AG08395 (cell line): ENCODE measurements around the gene PLXNA4.

ENCODE experiments used
- DNase-seq: peaks from one replicate; pipeline ENCODE4 v3.0.0; 2012; ENCODE audit warnings: mixed read lengths, low spot score

PLXNA4 gene

DNA sequence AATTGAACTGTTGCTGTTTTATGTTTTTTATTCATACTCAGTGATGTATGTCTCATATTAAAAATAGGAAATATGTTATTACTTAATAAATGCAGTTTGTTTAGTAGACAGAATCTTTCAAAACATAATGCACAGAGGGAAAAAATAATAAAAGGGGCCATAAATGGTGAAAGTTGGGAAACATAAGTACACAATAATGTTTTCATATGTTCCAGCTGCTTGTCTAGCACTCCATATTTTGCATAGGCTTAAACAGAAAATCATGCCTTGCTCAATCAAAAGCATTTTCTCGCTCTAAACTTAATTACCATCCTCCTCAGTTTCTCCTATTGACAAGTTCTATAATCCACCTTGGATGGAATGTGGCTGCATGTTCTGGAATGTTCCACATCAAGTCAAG is 333.2 kb downstream of the PLXNA4 start:
- DNase-seq, result no peak

DNA sequence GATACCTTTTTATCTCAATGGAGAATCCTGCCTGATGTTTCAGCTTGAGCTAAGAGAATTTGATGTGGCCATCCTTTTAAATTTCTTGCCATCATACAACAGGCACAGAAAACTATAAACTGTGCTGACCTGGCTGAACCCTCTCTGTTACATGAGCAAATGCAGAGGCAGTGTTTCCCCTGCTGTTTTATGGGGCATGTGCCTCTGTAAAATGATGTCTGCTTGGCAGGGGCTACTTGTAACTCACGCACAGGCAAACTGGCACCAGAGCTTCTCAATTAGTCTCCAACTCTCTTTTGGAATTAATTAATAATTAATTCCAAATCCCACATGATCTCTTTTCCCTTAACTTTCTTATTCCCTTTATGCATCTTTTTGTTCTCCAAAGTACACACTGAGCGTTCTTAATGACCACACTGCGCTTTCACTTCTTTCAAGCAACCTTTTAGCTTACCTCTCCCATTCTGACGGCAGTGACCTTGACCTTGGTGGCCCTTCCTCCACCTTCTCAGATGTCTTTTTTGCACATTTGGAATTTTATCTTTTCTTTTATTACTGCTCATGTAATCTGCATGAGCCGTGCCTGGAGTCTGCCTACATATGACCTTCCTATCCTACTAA is 334.0 kb downstream of the PLXNA4 start:
- no peak for DNase-seq

DNA sequence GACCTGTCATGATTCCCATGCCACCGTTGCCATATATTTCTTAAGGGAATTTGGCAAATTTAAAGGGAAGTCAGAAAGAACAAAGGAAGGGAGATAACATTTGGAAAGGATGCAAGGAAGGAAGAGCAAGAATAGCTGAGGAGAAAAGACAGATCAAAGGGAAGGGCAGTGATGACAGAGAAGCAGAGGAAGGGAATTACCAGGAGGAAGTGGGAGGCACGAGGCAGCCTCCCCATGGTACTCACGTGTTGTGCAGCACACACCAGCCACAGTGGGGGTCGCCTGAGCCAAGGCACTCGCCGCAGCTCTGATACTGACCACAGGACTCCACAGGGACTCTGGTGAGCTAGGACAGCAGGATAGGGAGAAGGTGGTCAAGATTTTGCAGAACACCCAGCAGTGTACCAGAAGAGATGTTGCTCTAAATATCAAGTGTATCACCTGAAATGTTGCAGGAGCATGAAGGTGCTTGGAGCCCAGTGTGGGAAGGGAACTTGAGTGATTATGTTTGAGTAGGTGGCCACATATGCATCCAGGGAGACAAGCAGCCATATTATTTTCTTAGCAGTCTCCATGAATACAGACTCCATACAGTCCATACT is 335.3 kb downstream of the PLXNA4 start:
- DNase-seq, result no peak

DNA sequence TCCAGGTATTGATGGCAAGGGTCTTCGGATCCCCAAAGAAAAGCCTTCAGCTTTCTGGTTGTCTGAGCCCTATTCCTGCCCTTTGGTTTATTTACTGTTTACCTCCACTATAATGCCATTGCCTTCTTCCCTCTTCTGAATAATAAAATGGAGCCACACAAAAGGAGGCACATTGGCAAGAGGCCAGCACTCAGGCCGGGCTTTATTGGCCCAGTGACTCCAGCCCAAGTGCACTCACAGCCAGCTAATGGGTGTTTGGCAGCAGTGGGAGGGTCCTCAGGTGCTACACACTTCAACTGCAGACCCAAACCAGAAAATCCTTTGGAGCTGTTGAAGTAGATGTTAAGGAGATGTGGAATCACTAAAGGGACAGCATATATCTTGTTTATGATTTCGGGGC is 336.0 kb downstream of the PLXNA4 start:
- no peak for DNase-seq

DNA sequence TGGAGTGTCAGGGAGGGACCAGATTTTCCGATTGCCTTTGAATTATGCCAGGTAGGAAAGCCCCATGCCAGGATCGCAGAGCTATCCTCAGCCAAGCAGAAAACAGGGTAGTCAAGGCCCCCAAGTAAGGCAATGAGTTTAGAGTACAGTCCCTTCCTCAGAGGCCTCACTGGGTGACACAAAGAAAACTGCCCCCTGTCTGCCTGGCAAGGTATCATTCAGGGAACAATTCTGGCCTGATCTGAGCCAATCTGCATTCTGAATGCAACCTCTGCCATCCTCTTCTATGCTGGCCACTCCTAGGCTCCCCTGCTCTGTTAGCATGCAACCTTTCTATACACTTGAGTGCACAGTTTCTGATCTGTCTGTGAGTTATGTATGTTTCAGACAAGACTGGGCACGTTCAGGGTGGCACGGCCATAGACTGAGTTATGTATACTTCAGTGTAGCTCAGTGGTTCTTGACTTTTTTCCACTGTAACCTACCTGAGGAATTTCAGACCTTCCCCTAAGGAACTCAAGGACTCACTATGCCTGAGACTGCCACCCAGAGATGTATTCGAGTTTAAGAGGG is 336.8 kb downstream of the PLXNA4 start:
- no peak for DNase-seq

DNA sequence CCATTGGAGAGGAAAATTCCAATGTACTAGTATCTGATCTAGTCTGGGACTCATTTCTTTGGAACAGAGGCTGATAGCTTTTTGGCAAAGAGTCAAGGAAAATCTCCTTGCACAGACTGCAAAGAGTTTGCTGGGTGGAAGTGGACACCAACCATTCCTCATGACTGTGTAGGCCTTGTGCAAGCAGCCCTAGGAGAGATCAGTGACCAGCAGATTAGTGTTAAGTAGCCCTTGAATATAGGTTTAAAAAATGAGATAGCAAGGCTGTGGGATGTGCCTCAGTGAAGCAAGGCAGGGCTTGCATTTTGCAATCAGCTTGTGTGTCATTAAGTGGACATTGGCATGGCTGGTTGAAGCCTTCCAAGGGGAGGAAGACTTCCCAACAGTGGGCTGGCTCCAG is 341.6 kb downstream of the PLXNA4 start:
- no peak for DNase-seq

DNA sequence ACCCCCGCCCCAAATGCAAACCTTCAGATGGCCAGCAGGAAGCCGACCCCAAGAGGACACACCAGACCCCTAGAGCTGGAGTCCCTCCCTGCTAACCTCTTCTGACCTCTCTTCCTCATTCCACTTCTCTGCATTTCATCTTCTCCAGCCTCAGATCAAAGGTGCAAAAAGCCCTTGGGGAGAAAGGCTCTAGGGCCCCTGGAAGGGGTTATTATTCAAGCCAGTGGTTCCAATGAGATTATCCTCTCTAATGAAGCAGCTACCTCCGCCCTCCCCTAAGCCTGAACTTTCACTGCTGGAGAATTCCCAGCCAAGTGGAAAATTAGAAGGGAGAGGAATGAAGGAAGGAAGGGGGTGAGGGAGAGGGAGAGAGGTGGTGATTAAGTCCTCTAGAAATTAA is 343.9 kb downstream of the PLXNA4 start:
- no peak for DNase-seq

DNA sequence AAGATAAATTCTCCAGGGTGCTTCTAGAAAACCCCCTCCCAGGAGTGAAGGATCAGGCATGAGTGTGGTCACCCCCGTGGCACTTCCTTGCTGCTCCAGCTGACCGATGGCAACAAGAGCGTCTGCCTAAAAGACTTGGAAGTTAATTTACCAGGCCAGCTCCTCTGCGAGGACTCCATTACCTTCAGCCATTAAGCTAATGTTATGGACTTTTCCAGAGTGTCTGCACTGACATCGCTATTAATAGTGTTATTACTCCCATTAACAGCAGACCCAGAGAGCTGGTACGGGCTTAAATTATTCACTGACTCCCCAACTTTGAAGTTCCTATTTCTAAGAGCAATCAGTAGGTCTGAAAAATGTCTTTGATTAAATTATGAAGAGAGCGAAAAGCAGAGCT is 345.8 kb downstream of the PLXNA4 start:
- no peak for DNase-seq

DNA sequence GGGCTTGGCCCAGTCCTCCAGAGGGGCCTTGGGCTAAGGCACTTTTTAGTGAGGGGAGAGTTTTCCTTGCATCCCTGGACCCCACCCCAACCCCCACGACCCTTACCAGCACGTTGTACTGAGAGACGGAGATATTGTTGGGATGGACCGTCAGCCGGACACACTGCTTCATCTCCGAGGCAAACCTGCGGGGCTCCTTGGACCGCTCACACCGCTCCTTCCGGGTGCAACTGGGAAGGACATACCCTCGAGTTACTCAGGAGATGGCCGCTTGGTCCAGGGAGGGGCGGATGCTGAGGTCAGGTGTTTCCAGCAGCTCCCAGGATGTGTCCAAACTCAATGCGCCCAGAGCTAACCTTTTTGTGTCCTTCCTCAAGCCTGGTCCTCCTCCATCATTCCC is 348.0 kb downstream of the PLXNA4 start:
- no peak for DNase-seq

DNA sequence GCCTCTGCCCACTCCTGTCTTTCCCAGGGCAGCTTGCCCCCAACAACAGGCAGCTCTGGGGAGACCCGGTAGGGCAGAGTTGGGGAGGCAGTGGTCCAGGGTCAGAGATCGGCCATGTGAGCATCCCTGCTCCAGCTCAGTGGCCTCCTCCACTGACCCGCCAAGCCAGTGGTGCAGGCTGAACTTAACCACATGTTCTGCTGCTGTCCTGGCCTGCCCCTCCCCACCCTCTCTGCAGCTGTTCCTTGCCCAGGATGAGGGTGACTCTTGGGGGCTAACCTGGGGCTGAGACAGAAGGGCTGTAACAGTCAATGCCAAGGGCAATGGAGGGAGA is 349.3 kb downstream of the PLXNA4 start:
- DNase-seq, result no peak

DNA sequence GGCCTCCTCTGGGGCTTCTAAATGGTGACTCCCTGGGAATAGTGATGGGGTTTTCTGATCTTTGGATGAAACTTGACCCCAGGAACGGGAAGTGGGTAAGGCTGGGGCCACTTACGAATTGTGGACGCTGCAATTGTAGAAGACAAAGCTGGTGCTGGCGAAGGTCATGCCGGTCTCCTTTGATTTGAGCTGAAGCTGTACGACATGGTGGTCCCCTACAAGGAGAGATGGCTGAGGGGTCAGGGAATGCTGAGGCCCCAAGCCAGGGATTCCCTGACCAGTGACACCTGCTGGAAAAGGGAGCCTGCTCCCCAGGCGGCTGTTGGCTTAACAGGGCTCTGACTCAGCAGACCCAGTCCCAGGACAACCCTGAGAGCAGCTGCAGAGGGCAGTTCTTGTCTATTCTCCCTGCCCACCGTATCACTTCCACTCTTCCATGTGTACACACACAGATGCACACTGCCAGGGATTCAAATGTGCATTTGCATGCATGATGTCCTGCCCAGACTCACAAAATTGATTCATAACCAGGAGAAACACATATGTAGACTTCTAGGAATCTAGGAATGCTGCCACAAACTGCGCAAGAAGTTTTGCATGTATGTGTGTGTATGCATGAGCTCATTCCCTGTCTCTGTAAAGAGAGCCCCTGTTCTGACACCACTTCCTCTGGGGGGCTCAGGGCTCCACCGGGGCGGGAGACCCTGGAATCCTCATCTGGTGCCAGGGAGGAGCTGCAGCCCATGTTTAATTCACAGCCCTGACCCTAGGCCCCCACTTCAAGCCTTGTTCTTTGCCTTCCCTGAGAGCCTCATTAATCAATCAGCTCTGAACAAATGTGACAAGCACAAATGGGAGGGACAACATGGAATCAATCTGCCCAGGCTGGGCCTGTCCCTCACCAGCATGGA is 350.0 kb downstream of the PLXNA4 start:
- no peak for DNase-seq

DNA sequence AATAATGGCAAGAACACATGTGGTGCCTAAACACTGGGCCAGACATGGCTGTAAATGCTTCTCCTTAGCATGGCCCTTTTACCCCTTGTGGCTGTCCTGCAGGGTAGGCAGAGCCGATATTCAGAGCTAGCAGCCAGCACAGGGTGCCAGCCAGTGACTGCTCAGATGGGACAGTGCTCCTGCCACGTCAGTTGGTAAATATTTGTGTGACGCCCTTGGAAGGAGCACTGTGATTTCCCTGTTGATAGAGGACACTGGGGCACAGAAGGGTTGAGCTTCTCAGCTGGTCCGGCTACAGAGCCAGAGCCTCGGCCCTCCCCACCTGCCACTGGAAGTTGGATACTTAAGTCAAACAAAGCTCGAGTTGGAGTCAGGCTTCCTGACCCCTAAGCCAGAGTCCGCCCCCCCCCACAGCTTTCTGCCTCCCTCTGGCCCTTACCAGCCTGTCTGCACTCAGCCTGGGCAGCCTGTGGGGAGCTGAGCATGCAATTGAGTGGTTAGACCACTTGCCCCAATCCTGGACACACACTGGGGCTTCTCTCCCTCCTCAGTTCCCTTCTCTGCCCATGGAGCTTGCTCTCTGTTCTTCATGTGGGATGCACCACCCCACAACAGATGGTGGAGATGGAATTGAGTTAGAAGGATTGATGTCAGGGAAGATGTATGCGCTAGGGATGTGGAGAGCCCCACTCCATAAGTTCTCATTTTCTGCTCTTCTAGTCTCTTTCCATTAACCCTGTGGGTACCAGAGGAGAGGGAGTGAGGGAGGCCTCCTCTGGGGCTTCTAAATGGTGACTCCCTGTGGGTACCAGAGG is 350.8 kb downstream of the PLXNA4 start:
- DNase-seq, result no peak

DNA sequence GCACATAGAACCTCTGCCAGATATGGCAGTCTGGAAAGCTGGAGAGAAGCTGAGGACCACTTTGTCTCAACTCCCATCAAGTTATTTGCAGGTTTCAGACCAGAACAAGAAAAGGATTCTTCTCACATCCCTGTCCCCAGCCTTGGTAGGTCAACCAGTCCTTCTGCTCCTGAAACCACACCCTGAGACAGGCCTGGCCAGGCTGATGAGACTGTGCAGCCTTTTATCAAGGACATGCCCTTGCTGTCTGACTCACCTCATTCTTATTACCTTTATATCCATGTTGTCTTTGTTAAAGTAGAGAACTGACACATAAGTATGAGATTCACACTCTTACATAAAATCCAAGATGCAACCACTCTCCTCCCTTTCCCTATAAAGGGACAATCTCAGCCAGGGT is 354.9 kb downstream of the PLXNA4 start:
- no peak for DNase-seq

DNA sequence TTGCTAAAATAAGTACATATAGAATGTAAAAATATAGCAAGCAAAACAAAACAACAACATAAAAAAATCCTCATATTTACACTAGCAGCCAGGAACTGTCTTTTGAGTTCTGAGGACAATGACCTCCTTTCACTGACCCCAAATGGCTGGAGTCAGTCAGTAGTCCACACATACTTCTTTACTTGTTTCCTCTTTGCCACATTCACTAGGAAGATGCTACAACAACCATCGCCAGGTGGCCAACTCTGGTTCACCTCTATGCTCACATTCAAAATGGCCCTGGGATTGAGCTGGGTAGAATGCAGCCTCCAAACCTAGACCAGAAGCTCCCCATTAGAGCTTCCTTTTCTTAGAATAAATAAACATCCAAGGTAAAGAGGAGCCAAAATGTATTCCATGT is 356.2 kb downstream of the PLXNA4 start:
- no peak for DNase-seq

DNA sequence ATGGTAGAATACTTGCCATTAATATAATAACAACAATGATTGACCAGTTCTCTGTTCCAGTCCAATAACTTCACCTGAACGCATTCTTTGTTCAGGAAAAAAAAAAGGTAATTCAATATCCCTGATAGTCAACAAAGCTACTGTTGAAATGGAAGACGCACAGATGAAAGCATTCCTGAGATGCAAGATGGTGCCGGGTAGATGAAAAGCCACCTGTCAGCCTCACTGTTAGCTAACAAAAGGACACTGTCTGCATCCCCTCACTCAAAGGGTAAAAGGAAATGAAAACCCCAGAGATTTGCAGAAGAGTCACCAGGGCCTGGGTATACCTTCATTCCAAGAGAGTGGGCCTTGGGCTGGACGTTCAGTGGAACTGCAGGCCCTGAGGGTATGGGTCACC is 357.4 kb downstream of the PLXNA4 start:
- DNase-seq, result no peak

DNA sequence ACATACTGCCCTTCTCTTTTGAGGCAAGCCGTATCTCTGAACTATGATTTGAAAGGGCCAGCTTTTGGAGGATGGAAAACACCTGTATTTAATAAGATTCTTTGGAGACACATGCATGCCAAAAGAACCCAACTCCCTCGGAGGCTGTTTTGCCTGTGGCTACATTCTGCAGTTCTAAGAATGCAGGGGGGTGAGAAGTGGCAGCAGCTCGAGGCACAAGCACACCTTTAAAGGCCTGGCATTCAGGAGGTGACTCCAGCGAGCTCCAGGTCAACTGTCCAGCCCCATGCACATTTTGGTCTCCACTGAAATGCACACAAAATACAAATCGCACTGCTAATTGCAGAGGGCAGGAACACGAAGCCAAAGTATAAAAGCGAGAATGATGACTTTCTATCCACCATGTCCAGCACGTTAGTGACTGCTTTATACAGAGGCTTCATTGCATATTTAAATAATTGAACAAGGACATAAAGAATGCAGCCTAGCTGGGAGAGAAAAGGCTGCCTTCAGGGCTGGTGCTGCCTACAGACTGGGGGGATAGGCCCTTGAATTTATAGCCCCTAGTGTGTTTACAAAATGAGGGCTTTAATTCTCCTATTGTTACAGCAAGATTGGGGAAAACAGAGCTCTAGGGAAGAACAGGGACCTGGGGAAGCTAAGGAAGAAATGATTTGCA is 359.3 kb downstream of the PLXNA4 start:
- DNase-seq, result no peak

DNA sequence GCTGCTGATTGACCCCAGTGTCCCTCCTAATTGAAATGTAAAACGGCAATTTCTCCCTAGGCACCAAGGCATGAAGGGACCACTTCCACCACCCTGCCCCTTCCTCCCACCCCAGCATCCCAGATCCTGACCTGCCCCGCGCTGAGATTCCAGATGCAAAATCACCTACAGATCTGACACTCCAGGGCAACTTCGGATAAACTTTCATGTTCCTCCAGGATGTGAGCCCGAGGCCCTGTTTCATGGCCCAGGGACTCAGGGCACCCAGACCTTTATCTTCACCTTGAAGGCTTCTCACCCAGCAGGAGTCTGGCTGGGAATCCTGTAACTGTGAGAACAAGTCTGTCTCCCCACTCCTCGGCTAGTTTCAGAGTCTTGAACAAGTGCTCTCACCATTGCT is 361.8 kb downstream of the PLXNA4 start:
- no peak for DNase-seq

DNA sequence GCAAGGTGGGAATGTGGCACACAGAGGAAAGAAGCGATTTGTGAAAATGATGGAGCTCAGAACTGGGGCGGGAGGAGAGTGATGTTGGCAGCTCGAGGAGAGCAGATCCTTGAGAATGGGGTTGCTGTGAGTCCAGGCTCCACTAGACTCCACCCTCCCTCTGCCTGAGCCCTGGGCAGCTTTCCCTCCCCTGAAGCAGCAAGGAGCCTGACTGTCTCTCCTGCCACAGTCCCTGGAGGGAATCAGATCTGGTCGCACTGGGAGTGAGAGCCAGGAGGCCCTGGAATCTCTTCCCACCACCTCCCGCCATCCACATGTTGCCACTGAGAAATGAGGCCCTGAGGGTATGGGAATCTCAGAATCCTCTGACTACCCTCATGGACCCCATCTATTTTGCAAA is 362.7 kb downstream of the PLXNA4 start:
- no peak for DNase-seq

DNA sequence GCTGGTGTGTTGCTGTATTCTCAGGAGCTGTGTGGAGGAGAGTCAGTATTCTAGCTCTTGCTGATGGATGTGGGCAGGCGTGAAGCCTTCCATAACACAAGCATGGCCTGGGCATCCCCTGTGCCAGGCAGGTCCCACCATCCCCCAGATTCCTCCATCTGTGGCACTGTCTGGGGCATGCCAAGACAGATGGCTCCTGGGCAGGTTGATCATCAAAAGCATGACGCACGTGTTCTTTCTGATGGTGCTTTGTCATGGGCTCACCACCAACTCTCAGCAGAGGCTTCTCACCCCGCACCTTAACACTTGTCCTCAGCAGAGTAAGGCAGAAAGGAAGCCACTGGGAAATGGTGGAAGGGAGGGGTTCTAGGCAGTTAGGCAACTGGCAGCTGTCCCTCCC is 364.3 kb downstream of the PLXNA4 start:
- DNase-seq, result no peak

DNA sequence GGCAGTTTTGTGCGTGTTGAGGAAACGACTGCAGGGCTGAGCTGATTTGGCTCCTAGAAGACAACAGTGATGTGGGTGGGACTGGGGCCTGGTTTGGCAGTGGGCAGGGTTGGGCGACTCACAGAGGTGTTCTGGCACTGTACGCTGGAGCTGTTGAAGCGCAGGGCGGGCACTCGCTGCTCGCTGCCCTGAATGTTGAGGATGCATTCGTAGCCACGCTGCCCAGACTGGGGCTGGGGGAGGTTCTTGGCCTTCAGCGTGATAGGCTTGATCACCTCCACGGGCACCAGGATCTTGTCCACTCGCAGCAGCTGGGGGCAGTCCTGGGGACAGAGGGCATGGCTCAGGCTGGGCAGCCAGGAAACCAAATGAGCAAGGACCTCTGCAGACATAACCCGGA is 365.4 kb downstream of the PLXNA4 start:
- no peak for DNase-seq

DNA sequence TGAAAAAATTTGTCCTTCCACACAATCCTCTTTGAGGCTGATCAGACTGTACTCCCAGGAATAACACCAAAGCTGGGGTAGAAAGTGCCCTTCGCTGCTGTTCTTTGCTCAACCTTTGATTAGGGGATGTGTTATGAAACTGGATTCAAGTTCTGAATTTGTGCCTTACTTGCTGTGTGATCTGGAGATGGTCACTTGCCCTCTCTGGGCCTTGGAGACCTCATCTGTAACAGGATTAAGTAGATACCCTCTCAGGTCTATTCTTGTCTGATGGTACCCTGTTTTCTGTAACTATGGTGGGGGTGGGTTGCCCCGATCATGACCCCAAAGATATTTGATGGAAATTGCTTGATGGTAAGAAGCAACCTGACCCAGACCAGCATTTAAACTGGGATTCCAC is 368.5 kb downstream of the PLXNA4 start:
- DNase-seq, result no peak

DNA sequence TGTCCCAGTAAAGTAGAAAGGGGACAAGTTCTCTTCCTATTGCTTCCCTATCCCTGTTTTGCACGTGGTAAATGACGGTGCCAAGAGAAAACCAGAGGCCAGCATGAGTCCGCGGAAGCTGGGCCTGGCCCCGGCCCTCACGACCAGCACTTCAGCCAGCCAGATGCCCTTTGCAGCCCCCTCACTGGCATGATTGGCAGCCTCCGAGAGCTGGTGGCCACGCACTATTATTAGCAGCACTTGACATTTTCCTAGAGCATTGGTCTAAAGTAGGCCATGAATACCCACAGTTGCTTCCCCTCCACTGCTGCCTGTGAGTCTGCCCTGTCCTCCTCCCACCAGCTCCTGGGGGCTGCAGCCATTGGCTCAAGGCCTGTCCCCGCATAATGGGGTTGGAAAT is 369.1 kb downstream of the PLXNA4 start:
- no peak for DNase-seq
